Stimulated activated CD8-positive, alpha-beta memory T cell treated with anti-CD3 and anti-CD28 coated beads, Interleukin-7, amount 100 ng/mL, for 1 hour (primary cell): ENCODE results near the gene IL6R.

ENCODE experiments used
- DNase-seq, 2 donors: peaks; one replicate each; pipeline ENCODE4 v3.0.0-alpha.2; 2020; ENCODE audit warnings: low read depth in 2 of 2

Gene IL6R

DNA sequence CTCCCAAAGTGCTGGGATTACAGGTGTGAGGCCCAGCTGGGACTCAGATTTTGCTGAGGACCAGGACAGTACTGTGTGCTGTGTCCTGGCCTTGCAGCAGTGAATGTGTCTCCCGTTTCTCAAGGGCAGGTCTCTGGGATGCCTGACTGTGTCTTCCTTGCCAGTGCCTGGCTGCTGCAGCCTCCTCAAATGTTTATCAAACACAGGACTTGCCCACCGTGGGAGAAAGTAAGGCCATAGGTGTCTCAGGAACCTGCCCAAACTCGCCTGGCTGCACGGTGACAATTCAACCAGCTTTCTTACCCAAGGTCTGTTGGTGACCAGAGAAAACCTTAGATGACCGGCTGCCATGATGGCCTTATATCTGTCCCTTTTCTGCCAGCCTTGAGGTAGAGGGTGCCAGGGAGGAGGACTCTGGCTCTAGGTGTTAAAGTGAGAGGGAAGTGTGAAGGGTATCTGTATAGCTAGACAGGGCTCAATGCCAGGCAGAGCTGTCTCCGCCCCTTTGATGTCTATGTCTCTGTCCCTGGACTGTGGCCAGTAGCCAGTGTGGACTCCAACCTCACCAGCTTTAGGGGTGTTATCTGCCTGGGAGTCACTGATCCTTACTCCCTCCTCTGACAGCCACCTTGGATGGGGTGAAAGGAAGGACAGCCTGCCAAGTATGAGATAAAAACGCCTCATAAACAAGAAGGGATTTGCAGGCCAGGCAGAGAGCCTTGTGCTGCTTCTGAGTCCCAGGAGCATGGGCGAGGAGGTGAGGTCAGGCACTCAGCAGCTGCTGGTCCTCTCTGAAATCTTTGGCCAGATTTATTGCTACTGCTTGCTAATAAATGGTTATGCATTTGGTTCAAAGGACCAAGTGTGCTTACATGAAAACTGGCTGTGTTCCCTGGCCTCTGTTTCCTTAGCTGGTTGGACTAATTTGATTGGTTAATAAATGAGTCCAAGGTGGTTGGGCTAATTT lies 22.3 kb downstream of the IL6R start:
- DNase-seq = no peak

DNA sequence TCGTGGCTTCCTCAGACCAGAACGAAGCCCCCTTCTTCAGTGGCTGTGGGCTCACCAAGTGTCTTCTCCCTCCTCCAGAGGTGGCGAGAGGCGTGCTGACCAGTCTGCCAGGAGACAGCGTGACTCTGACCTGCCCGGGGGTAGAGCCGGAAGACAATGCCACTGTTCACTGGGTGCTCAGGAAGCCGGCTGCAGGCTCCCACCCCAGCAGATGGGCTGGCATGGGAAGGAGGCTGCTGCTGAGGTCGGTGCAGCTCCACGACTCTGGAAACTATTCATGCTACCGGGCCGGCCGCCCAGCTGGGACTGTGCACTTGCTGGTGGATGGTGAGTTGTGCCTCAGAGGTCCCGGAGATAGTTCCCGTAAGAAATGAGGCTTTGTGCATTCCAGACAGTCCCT lies 24.0 kb downstream of the IL6R start:
- no peak for DNase-seq

DNA sequence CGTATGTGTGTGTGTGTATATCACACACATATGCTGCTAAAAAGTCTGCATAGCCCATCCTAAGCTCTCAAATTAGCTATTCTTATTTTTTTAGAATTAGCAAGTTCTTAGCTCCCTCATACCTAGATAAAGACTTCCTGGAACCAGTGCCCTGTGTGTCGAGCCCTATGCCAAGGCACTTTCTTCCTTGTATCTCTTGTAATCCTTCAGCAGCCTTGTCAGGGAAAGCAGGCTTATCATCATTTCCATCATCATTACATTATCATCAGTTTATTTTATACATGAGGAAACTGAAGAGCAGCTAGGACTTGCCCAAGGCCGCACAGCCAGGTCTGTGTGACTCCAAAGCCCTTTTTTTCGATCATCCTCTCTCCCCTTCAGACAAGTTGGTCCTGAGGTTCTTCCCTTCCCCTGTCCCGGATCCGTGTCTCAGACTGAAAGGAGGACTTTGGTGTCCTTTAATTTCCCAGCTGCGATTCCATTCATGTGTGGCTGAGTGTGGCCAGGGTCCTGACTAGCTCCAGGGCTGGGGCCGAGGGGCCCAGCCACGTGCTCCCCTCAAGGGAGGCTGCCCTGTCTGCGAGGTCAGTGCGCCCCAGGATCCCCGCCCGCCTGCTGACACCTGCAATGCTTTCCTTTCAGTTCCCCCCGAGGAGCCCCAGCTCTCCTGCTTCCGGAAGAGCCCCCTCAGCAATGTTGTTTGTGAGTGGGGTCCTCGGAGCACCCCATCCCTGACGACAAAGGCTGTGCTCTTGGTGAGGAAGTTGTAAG lies 24.9 kb downstream of the IL6R start:
- no peak for DNase-seq

DNA sequence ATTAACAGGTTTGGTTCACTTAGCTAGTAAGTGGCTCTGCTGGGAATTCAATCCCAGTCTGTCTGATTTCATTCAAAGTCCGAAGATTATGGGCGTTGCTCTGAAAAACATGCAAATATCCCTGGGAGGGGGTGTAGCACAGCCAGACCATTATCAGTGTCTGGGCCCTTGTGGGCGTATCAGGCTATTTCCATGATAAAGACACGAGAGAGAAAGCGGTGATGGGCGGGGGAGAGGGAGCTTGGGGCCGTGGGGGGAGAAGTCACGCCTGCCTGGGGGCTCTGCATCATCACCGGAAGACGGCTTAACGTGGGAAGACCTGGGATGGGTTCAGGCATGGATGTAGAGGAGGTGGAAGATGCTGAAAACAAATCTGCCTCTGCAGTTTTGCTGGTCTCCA lies 25.8 kb downstream of the IL6R start:
- no peak for DNase-seq

DNA sequence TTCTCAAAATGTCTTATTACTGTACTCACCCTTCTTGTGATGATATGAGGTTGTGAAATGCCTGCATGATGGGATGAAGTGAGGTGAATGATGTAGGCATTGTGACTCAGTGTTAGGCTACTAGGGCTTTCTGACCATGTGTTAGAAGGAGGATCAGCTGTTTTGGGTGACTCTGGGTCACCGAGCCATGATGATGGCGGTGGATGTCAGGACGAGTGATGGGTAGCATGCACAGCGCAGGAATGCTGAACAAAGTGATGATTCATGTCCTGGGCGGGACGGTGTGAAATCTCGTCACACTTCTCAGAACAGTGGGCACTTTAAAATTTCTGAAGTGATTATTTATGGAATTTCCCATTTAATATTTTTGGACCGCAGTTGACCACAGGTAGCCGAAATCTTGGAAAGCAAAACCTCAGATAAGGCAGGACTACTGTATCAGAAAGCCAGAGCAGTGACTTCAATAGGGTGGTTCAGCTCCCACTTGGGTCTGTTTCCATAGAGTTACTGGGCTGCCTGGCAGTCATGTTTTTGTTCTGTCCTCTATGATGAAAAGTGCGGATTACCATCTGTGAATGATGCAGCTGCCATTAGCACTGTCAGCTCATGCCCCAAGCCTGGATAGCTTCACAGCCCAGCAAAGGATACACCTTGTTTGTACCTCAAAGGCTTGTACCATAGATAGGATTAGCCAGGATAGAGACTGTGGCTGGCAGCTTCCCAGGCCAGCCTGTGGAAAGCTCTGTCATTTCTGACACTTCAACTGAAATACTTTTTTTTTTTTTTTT lies 26.6 kb downstream of the IL6R start:
- DNase-seq = peak in 1 of 2 donors; percentile 24

DNA sequence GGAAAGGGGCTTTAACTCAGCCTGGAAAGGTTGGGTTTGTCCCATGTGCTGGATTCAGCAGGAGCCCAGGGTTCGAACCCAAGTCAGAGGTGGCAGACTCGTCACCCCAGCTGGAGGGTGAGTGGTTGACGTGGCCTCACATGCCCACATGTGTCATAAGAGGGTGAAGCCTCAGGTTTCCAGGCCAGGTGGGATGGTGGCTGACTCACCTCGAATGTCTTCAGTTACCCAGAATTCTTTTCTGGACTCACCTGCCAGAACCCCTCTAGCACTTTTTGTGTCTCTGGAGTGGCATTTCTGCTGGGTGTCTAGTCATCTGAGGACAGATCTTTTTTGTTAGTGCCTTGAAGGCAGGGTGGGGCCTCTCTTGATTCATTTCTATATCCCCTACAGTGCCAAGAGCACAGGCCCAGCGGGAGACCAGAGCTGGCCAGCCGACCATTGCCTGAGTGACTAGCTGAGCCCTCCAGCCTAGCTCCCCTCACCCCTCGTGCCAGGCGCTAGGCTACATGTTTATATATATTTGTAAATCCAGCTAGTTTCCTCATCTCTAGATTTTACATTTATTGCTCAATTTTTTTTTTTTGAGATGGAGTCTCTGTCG lies 28.1 kb downstream of the IL6R start:
- DNase-seq = no peak

DNA sequence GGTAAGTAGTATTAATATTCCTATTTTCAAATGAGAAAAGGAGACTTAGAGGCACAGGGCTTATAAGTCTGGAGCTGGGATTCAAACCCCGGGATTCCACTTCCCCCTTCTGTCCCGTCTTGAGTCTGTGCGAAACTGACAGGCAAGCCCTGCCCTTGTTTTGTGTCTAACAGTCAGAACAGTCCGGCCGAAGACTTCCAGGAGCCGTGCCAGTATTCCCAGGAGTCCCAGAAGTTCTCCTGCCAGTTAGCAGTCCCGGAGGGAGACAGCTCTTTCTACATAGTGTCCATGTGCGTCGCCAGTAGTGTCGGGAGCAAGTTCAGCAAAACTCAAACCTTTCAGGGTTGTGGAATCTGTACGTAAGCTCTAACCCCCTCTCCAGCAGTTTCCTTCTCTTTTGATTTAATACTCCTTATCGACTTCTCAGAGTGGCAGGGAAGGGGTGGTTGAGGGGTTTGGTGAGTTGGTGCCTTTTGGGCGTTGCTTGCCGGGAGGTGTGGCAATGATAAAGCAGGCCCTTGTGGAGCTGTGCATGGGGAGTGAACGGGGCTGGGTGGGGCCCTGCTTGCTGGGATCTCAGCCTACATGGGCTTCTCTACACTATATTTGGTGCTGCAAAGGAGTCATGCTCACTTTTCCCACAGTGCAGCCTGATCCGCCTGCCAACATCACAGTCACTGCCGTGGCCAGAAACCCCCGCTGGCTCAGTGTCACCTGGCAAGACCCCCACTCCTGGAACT lies 29.4 kb downstream of the IL6R start:
- DNase-seq = no peak

DNA sequence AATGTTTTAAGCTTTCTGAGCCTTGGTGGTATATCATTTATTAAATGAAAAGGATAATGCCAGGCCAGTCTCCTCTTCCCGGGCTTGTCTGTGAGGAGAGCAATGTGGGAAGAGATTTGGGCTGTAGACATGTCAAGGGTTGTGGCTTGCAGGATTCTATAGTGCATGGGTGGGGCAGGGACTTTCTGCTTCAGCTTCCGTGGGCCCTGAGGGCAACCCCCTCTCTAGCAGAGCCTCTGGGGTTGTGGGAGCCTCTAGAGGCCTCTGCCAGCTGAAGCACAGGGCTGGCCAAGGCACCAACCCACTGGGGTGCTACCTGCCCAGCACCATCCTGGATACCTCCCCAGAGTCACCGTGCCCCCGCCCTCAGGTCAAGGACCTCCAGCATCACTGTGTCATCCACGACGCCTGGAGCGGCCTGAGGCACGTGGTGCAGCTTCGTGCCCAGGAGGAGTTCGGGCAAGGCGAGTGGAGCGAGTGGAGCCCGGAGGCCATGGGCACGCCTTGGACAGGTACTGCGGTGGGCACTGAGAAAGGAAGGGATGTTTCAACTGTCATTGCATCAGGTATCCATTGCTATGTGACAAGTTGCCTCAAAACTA lies 30.6 kb downstream of the IL6R start:
- no peak for DNase-seq

DNA sequence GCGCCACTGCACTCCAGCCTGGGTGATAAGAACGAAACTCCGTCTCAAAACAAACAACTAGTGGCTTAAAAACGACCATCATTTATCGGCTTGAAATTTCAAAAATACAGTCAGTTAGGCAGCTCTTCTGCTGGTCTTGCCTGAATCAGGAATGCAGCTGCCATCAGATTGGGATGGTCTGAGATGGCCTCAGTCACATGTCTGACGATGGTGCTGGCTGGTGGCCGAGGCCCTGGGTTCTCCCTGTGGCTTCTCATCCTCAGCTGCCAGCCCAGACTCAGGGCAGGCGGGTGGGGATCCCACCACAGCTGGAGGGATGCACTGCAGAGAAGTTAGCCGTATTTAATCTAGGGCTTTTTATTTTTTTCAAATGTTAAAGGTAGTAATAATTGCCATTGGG lies 31.3 kb downstream of the IL6R start:
- DNase-seq = no peak

DNA sequence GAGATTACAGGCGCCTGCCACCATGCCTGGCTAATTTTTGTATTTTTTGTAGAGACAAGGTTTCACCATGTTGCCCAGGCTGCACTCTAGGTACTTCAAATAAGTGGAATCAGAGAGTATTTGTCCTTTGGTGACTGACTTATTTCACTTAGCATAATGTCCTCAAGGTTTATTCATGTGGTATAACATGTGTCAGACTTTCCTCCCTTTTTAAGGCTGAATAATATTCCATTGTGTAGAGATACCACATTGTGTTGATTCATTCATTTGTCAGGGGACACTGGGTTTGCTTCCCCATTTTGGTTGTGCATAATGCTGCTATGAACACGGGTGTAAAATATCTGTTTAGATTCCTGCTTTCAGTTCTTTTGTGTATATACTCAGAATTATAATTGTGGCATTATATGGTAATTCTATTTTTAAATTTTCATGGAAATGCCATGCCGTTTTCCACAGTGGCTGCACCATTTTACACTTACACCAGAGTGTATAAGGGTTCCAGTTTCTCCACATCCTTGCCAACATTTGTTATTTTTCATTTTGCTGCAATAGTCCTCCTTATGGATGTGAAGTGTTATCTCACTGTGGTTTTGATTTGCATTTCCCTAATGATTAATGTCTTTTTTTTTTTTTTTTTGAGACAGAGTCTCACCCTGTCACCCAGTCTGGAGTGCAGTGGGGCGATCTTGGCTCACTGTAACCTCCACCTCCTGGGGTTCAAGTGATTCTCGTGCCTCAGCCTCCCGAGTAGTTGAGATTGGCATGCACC lies 35.1 kb downstream of the IL6R start:
- DNase-seq = no peak

DNA sequence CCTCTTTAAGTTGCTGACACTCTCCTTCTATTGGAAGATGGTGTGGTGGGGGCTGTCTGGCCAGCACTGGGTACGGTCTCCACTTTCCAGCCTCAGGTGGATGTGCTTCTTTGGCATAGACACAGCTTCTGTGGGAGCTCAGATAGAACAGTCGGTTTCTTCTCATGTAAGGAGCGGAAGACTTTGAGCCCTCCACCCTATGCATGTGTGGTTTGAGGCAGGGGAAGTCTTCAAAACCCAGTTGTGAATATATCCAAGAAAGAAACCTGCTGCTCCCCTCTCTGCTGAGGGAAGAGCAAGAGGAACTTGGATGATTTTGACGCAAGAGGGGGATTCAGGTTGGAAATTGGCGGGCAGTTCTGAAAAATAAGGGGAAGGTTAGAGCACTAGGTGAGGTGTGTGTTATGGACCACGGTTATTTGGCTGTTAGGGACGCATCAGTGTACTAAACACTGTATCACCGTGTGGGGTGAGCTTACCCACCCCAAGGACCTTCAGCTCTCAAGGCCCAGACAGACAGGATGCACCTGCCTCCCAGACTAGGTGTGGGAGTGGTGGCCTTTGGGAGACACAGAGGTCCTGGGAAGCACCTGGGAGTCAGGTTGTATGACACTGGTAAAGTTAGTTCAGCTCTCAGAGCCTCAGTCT lies 36.2 kb downstream of the IL6R start:
- DNase-seq = no peak

DNA sequence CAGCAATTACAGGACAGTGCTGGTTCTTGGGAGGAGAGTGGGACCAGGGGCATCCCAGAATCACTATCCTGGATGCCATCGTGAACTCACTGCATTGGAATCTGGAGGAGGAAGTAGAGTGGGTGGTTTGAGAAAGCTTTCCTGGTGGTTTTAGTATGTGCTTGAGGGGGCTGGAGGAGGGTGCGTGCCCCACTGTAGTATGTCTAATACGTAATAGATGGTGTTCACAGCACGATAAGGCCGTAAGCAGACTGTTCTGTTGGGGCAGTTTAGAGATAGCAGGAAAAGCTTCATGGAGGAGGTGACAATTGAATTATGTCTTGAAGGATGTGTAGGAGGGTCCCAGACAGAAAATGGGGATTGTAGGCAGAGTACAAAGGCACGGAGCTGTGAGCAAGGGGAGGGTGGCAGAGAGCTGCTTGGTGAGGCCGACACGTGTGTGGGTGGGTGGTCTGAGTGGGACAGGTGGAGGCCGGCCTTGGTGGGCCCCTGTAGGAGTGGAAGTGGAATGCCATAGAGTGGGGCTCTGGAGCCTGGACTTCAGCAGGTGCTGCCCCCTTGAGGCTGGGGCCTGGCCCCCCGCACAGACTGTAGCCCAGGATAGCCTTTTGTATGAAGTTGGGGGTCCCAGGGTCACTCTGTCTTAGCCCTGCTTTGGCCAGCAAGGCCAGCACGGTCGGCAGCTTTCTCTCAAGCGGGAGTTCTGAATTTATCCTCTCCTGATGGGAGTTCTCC lies 37.0 kb downstream of the IL6R start:
- no peak for DNase-seq

DNA sequence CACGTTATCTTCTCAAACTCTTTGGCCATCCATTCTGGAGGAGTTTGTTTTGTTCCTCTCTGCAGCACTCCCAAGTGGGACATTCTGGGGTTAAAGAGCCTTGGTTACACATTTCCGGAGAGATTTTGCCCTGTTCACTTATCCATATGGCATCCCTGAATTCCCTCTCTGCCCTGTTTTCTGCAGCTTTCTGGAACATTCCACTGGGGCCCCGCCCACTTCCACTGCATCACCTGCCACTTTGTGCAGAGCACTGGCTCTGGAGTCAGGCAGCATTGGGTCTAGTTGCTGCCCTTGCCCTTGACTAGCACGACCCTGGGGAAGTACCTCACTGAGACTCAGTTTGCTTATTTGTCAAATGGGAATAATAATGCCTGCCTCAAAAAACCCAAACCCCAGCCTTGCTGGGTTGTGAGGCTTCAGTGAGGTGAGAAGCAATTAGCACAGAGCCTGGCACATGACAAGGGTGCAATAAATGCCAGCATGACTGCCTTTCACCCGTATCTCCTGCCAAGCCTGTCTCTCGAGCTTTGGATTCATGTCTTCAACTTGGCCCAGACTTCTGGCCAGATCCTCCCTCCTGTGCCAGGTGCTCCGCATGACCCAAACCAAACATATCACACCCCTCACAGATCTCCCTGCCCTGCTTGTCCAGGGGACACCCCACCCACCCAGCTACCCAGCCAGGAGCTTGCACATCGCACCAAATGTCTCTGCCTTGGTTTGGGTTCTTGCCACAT lies 38.3 kb downstream of the IL6R start:
- no peak for DNase-seq

DNA sequence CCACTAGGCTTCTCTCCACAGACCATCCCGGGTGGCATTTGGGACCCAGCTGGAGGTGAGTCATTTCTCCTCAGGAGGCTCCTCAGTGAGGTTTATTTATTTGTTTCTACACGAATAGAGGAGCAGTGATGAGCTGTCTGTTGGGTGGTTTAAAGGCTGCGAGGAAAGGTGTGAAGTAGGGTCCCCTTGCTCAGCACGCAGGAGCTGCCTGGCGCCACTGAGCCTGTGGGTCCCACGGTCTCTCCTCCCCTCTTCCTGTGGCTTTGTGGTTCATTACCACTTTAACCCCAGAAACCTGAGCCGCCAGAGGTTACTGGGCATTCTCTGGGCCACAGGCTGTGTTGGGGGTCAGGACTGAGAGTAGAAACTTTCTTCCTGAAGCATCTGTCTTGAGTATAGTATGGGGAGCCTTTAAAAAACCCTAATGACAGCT lies 39.9 kb downstream of the IL6R start:
- no peak for DNase-seq

DNA sequence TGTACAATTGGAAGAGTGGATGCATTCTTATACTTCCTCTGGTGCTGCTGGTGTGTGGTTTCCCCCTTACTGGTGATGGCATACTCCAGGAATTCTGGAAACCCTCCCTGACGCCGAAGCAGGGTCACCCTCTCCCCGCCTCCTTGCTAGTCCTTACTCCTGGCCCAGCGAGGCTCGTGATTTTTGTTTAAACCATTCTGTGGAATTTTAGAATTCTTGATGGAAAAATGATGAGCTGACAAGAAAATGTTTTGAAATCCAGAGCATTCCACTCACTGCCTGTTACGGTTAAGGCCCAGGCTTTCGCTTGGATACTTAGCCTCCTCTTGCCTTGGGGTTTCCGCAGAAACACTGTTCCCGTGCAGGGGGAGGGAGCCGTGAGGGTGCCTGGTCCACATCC lies 41.1 kb downstream of the IL6R start:
- DNase-seq = no peak

DNA sequence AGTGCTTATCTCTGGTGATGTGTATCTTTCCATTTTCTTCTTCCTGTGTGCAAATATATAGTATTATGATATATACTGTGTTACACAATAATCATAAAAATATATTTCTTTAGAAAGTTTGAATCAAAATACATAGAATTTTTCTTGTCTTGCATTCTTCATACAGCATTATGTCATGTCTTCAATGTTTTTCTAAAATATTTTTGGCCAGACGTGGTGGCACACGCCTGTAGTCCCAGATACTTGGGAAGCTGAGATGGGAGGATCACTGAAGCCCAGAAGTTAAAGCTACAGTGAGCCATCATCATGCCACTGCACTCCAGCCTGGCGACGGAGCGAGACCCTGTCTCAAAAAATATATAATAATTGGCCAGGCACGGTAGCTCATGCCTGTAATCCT lies 41.6 kb downstream of the IL6R start:
- DNase-seq = no peak

DNA sequence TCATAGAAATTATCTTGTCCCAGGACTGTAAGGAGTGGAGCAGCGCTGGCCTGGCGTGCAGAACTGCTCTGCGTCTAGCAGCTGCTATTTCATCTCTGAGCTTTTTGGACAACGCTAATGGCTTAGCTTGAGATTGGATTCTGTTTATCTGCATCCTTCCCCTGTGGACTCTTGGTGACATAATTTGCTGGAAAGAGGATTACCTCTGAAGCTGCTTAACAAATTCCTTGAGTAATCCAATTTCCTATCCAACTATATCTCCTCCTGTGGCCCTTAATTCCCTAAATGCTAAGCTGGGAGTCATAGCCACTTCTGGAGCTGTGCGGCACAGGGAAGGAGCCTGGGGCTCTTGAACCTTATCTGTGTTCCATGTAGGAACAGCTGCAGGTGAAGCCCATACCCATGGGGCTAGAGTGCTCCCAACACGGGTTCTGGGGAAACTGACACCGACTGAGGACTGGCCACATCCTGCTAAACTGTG lies 43.2 kb downstream of the IL6R start:
- no peak for DNase-seq

DNA sequence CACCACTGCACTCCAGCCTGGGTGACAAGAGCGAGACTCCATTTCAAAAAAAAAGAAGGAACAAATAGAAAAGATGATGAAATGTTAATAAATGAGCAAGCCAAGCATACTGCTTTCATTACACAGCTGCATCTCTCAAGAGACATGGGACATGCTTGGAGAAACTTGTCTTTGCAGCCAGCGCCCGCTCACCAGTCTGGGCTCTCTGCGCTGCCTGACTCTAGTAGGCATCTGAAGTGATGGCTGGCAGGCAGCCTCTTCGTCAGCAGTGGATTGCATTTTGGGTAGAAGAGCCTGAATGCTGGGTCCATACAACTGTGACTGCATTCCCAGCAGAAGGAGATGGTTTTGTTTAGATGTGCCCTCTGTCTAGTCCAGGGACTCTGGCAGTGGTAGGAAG lies 48.0 kb downstream of the IL6R start:
- DNase-seq = no peak
